BLaER1 treated with 17β-estradiol and CSF1 and Interleukin-3, amounts not matched to agents 10 nM and 100 nM (cell line): Measurements from ENCODE around the gene IFTAP.
"Not testable (repeated sequence)": the region's sequence is repeated elsewhere in the genome, so short reads cannot be mapped to it uniquely, and the experiment has no call there.

Source experiments
- H3K27ac ChIP-seq, 11 experiments: shearing (Covaris generic); formaldehyde crosslinking; 2 replicates each; pipeline ENCODE4 v1.8.1; 2022
- H3K27me3 ChIP-seq, 11 experiments: shearing (Covaris generic); formaldehyde crosslinking; 2 replicates each; pipeline ENCODE4 v1.8.1; 2022
- H3K36me3 ChIP-seq, 11 experiments: shearing (Covaris generic); formaldehyde crosslinking; 2 replicates each; pipeline ENCODE4 v1.8.1; 2022
- H3K4me1 ChIP-seq, 10 experiments: shearing (Covaris generic); formaldehyde crosslinking; 2 replicates each; pipeline ENCODE4 v1.8.1; 2022
- H3K4me2 ChIP-seq, 11 experiments: shearing (Covaris generic); formaldehyde crosslinking; 2 replicates each; pipeline ENCODE4 v1.8.1; 2022
- H3K4me3 ChIP-seq, 10 experiments: shearing (Covaris generic); formaldehyde crosslinking; 2 replicates each; pipeline ENCODE4 v1.8.1; 2022
- H3K9ac ChIP-seq, 11 experiments: shearing (Covaris generic); formaldehyde crosslinking; 2 replicates each; pipeline ENCODE4 v1.8.1; 2022
- H3K9me3 ChIP-seq, 11 experiments: shearing (Covaris generic); formaldehyde crosslinking; replicated peaks in 1 of 11; 2 replicates each; pipeline ENCODE4 v1.8.1; 2022
- H4K20me1 ChIP-seq, 11 experiments: shearing (Covaris generic); formaldehyde crosslinking; 2 replicates each; pipeline ENCODE4 v1.8.1; 2022
- Cebpa-rat ChIP-seq, 11 experiments: shearing (Covaris generic); IDR thresholded peaks; 2 replicates each; pipeline ENCODE4 v1.8.1; 2022

The IFTAP gene

DNA sequence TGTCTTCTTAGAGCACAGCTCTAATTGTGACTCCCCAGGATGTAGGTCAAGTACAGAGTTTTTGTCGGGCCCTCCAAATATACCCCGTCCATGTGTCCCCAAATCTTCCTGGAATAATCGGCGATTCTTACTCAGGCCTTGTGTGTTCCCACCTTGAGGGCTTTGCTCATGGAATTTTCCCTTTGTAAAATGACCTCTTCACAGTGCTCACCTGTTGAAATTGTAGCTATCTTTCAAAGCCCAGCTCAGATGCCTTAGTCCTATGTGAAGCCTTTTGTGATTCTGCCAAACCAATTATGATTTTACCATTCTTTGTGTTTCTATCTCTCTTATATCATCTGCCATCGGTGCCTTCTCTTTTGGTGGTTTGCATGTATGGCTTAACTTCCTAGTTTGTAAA, 33.8 kb downstream of the IFTAP start:
- Histone ChIP-seq H3K9me3 (no peaks in the 10 kb centered on the region), H3K9ac (no peak overlapping the region), H3K27me3 (no peaks in the 10 kb centered on the region), H3K4me2 (no peak overlapping the region), H3K4me1 (peaks cover 16 to 68% (median 35%) of the 10 kb centered on the region in 10 experiments), H3K36me3 (no peaks in the 10 kb centered on the region), H3K27ac (no peak overlapping the region), H3K4me3 (no peak overlapping the region), H4K20me1 (no peaks in the 10 kb centered on the region)
- TF ChIP-seq Cebpa-rat (IDR thresholded peaks at IDR 0.05) = no peak

DNA sequence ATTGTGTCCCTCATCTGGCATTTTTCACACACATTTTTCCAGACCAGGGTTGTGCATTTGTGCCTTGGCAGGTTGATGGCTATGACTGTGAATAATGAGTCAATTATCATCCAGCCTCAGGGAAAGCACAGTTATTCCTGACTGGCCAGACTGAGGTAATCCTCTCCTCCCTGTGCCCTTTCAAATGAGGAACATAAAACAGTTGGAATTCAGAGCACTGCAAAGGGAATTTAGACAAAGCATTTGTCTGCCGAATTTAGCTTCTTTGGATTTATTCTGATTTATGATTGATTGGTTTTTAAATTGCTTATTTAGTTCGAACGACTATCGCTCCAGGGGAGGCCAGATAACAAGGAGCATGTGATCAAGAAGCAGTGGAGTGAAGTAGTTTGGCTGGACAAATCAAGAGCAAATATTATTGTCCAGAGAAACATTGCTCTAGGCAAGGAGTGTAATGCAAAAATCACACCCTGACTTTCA, 34.5 kb downstream of the IFTAP start:
- Histone ChIP-seq H4K20me1 (no peaks in the 10 kb centered on the region), H3K36me3 (no peaks in the 10 kb centered on the region), H3K4me3 (no peak overlapping the region), H3K27ac (no peak overlapping the region), H3K9me3 (peaks cover 0 to 2% (median 0%) of the 10 kb centered on the region in 11 experiments; a peak in 2 of 22 replicates), H3K27me3 (no peaks in the 10 kb centered on the region), H3K4me1 (peaks cover 16 to 62% (median 32%) of the 10 kb centered on the region in 10 experiments), H3K4me2 (no peak overlapping the region), H3K9ac (no peak overlapping the region)
- no peak for TF ChIP-seq Cebpa-rat (IDR thresholded peaks at IDR 0.05)

DNA sequence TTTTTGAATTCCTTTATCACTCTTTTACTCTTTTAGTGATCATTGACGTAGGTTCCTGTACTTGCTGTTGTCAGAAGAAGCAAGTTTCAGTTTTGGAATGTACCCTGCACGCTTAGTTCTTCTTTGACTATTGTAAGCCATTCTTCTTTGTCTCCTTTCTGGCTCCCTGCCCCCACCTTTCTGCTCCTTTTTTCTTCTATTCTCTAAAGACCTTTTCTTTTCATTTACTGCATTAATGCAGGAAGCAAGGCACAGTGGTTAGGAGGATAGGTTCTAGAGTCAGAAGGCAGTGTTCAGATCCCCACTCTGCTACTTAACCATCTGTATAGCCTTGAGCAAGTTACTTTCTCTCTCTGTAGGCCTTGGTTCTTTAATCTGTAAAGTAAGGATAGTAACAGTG, 37.5 kb downstream of the IFTAP start:
- H3K27me3 ChIP-seq = no peaks in the 10 kb centered on the region
- H4K20me1 ChIP-seq = no peaks in the 10 kb centered on the region
- H3K36me3 ChIP-seq = 0 out of 22 replicates have a peak, but pooled peaks cover 0 to 4% (median 0%) of the 10 kb centered on the region in 11 experiments
- H3K4me3 ChIP-seq = no peak overlapping the region
- 0 out of 22 replicates have a peak overlapping the region, but pooled peaks of 1 of the 11 experiments have one; percentile 15 for H3K9ac ChIP-seq
- peak overlapping the region; percentile 45 to 89 (median 78) for H3K4me2 ChIP-seq
- H3K4me1 ChIP-seq = peaks cover 16 to 45% (median 29%) of the 10 kb centered on the region in 10 experiments
- H3K9me3 ChIP-seq = peaks cover 0 to 32% (median 15%) of the 10 kb centered on the region in 11 experiments; a peak in 17 of 22 replicates
- no peak for TF ChIP-seq Cebpa-rat (IDR thresholded peaks at IDR 0.05)
- H3K27ac ChIP-seq = peak overlapping the region in 7 of 11 experiments; percentile 2 to 47 (median 10); a peak in 7 of 22 replicates

DNA sequence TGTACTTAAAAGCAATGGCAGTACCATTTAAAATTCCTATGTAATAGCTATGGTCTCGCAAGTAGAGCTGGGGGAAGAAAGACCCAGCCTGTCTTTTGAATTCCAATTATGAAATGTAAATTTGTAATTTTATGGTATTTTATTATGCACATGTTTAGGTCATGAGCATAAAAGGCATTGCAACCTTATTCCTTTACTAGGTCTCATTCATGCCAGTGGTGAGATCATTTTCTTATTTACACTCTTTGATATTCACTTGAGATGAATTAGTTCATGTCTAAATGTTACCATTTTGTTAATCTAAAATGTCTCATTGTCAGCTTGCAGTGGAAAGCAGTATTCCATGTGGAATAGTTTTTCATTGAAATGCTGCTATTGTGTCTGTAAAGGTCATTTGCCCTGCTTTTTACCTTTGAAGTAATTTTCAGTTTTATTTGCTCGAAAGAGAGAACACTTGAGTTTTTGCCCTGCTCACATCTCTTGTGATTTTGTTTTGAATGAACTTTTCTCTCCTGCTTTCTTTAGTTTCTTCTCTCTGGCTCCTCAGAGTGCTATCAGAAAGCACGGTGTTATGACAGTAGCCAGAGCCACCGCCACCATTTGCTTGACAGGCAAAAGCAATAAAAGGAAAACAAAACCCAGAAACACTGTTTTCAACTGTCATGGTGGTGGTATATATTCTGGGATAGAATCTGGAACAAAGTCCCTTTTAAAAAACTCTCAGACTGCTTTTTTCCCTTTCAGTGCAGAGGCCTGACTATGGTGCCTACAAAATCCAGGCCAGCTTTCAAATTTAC, 41.0 kb downstream of the IFTAP start:
- no peak for TF ChIP-seq Cebpa-rat (IDR thresholded peaks at IDR 0.05)
- Histone ChIP-seq H4K20me1 (no peaks in the 10 kb centered on the region), H3K27ac (no peak overlapping the region), H3K4me3 (no peak overlapping the region), H3K27me3 (no peaks in the 10 kb centered on the region), H3K36me3 (0 out of 22 replicates have a peak, but pooled peaks cover 0 to 4% (median 0%) of the 10 kb centered on the region in 11 experiments), H3K4me2 (no peak overlapping the region), H3K9ac (no peak overlapping the region), H3K4me1 (peaks cover 16 to 21% (median 20%) of the 10 kb centered on the region in 10 experiments), H3K9me3 (peaks cover 5 to 42% (median 21%) of the 10 kb centered on the region in 11 experiments; a peak in 19 of 22 replicates)

DNA sequence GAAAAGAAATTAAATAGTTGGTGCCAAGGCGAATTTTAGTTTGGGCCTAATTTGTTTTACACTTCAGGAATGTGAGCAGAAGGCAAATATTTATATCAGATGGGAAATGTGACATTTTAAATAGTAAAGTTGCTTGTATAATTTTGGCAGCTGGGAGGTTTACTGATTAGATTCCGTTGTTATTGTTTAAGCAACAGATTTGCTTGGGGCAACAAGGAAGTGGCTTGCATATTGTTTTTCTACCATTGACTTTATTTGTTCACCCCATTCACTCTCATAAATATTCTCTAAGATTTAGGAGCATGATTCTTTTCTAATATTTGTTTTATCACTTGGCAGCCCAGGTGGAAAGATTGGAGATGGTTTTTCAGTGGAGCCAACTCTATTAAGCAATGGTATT, 44.3 kb downstream of the IFTAP start:
- H3K4me1 ChIP-seq = no peaks in the 10 kb centered on the region; a peak in 1 of 20 replicates
- no peak overlapping the region for H3K27ac ChIP-seq
- H3K9me3 ChIP-seq = peaks cover 11 to 48% (median 21%) of the 10 kb centered on the region in 11 experiments; a peak in 19 of 22 replicates
- no peak overlapping the region for H3K9ac ChIP-seq
- no peak overlapping the region for H3K4me3 ChIP-seq
- H4K20me1 ChIP-seq = no peaks in the 10 kb centered on the region
- H3K27me3 ChIP-seq = no peaks in the 10 kb centered on the region
- no peak for TF ChIP-seq Cebpa-rat (IDR thresholded peaks at IDR 0.05)
- 0 out of 22 replicates have a peak, but pooled peaks cover 0 to 4% (median 0%) of the 10 kb centered on the region in 11 experiments for H3K36me3 ChIP-seq
- no peak overlapping the region for H3K4me2 ChIP-seq

DNA sequence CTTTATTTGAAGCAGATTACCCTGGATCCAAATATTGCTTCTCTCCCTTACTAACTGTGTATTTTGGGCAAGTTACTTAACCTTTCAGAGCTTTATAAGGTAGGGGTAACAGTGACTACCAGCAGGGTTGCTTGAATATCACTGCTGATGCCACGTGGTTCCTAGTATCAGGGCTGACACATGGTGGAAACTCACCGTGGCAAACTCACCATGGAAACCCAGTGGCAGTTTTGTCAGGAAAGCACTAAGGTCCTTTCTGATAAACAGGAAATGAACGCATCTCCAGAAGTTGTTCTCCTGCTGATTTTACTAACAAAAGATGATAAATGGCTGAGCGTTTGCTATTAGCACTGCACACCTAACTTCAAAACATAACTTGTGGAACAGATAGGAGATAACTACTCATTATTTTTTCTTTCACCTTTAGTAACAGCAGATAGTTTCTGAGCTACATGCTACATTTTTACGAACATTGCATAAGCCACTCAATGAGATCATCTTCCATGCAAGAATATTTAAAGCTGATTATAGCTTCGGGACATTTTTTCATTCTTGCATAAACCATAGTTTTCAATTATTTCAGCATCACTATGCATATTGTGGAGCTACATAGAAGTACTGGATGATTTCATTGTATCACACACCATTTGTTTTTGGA, 63.4 kb downstream of the IFTAP start:
- H3K9ac ChIP-seq = no peak overlapping the region
- peaks cover 7 to 20% (median 11%) of the 10 kb centered on the region in 11 experiments; a peak in 14 of 22 replicates for H3K9me3 ChIP-seq
- H3K4me3 ChIP-seq = no peak overlapping the region
- peak overlapping the region in 4 of 11 experiments; percentile 9 to 44 (median 16); a peak in 4 of 22 replicates for H3K4me2 ChIP-seq
- H3K36me3 ChIP-seq = peaks cover 0 to 5% (median 0%) of the 10 kb centered on the region in 11 experiments; a peak in 1 of 22 replicates
- peaks cover 0 to 8% (median 5%) of the 10 kb centered on the region in 10 experiments; a peak in 7 of 20 replicates for H3K4me1 ChIP-seq
- H4K20me1 ChIP-seq = no peaks in the 10 kb centered on the region
- TF ChIP-seq Cebpa-rat (IDR thresholded peaks at IDR 0.05) = no peak
- no peaks in the 10 kb centered on the region for H3K27me3 ChIP-seq
- H3K27ac ChIP-seq = no peak overlapping the region

- not testable (repeated sequence) for H4K20me1 ChIP-seq, H3K36me3 ChIP-seq, H3K27me3 ChIP-seq, H3K4me2 ChIP-seq, H3K4me3 ChIP-seq, H3K4me1 ChIP-seq, H3K27ac ChIP-seq, H3K9ac ChIP-seq
- H3K9me3 ChIP-seq = peaks cover 19 to 27% (median 22%) of the 10 kb centered on the region in 11 experiments
These were observed 67.1 kb downstream of the IFTAP start for GRCh38 chr11:36661359-36661758.

- H3K4me2 ChIP-seq = no peak overlapping the region
- H3K27ac ChIP-seq = no peak overlapping the region
- no peak overlapping the region for H3K4me3 ChIP-seq
These were observed 78.6 kb downstream of the IFTAP start for GRCh38 chr11:36672815-36673450.

GRCh38 chr11:36679547-36679946, 85.2 kb downstream of the IFTAP start:
- not testable (repeated sequence) for H3K4me3 ChIP-seq, H4K20me1 ChIP-seq, H3K4me1 ChIP-seq, H3K4me2 ChIP-seq, H3K36me3 ChIP-seq, H3K27ac ChIP-seq, H3K9ac ChIP-seq, H3K27me3 ChIP-seq
- H3K9me3 ChIP-seq = peaks cover 0 to 15% (median 8%) of the 10 kb centered on the region in 11 experiments; a peak in 14 of 22 replicates

More at GRCh38 chr11:36672815-36673450, 78.6 kb downstream of the IFTAP start:
- Histone ChIP-seq H3K27me3 (no peaks in the 10 kb centered on the region), H4K20me1 (no peaks in the 10 kb centered on the region), H3K36me3 (no peaks in the 10 kb centered on the region), H3K9me3 (peaks cover 0 to 20% (median 11%) of the 10 kb centered on the region in 11 experiments; a peak in 18 of 22 replicates), H3K4me1 (no peaks in the 10 kb centered on the region), H3K9ac (no peak overlapping the region)
- no peak for TF ChIP-seq Cebpa-rat (IDR thresholded peaks at IDR 0.05)
